Measurements from ENCODE around the gene FIBCD1. TPM values are rescaled to one million over a fixed set of nuclear protein-coding genes. Genes with fewer than 3 reads are reported as not detected.

FIBCD1 gene
- total RNA-seq, 4 donors from 2014 or later: not detected

- intact Hi-C loops (cut with DNase I): no loop called here
- H3K4me1 ChIP-seq: peaks cover 0 to 2% (median 0%) of the 10 kb centered on the region in 3 donors
- no peak overlapping the region for H3K27ac ChIP-seq
- DNase-seq: no peak
- peaks cover 0 to 87% (median 0%) of the 10 kb centered on the region in 4 donors for H3K27me3 ChIP-seq
- WGBS, 2 donors: 70 to 77% methylated on average over 7 to 11 of the region's 25 CpGs
- TF ChIP-seq POLR2A (IDR thresholded peaks at IDR 0.05): no peak
- TF ChIP-seq, protein P1, sequence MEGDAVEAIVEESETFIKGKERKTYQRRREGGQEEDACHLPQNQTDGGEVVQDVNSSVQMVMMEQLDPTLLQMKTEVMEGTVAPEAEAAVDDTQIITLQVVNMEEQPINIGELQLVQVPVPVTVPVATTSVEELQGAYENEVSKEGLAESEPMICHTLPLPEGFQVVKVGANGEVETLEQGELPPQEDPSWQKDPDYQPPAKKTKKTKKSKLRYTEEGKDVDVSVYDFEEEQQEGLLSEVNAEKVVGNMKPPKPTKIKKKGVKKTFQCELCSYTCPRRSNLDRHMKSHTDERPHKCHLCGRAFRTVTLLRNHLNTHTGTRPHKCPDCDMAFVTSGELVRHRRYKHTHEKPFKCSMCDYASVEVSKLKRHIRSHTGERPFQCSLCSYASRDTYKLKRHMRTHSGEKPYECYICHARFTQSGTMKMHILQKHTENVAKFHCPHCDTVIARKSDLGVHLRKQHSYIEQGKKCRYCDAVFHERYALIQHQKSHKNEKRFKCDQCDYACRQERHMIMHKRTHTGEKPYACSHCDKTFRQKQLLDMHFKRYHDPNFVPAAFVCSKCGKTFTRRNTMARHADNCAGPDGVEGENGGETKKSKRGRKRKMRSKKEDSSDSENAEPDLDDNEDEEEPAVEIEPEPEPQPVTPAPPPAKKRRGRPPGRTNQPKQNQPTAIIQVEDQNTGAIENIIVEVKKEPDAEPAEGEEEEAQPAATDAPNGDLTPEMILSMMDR (IDR thresholded peaks at IDR 0.05): no peak
- H3K4me3 ChIP-seq: no peak overlapping the region
- H3K9me3 ChIP-seq: no peaks in the 10 kb centered on the region
- H3K36me3 ChIP-seq: no peaks in the 10 kb centered on the region
Measured at GRCh38 chr9:130903194-130904069, 35.6 kb downstream of the FIBCD1 start.

- no peaks in the 10 kb centered on the region for H3K36me3 ChIP-seq
- H3K27ac ChIP-seq: no peak overlapping the region
- 76 to 85% methylated on average over 4 to 12 of the region's 27 CpGs for WGBS, 2 donors
- intact Hi-C loops (cut with DNase I): no loop called here
- peaks cover 0 to 92% (median 0%) of the 10 kb centered on the region in 4 donors for H3K27me3 ChIP-seq
- no peak for TF ChIP-seq POLR2A (IDR thresholded peaks at IDR 0.05)
- TF ChIP-seq, protein P1 (IDR thresholded peaks at IDR 0.05): no peak
- DNase-seq: no peak
- no peak overlapping the region for H3K4me3 ChIP-seq
- H3K4me1 ChIP-seq: peaks cover 4 to 11% (median 5%) of the 10 kb centered on the region in 3 donors
- no peaks in the 10 kb centered on the region for H3K9me3 ChIP-seq
Measured at GRCh38 chr9:130902204-130903185, 36.6 kb downstream of the FIBCD1 start.

DNA sequence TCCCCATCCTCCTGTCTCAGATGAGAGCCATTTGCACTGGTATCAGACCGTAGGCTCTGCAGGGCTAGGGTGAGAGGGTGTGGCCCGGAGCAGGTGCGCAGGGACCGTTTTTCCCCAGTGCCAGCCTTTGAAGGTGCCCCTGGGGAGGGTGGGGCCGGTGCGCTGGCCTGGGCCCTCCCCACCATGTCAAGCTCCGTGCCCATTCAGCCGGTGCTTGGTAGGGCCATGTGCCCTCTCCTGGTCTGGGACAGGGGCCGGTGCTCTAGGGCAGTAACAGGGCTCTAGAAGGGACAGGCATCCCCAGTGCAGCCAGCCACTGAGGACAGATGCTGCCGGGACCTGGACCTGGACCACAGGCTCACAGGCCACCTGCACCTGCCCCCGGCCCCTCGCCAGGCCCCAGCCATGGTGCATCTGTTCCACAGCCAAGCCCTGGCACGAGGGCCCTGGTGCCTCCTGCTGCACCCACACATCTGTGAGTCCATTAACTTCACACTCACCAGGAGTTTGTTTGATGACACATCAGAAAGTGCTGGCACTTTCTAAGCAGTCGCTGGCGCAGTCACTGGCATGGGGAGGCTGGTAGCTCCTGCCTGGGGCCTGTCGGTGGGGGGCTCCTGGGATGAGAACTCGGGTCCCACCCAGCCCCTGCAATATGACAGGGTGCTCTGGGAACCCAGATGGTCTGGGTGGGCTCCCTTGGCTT lies 37.4 kb downstream of the FIBCD1 start:
- Histone ChIP-seq H3K27me3 (peaks cover 0 to 94% (median 0%) of the 10 kb centered on the region in 4 donors), H3K4me1 (peaks cover 4 to 12% (median 5%) of the 10 kb centered on the region in 3 donors), H3K4me3 (no peak overlapping the region), H3K36me3 (no peaks in the 10 kb centered on the region), H3K27ac (no peak overlapping the region), H3K9me3 (no peaks in the 10 kb centered on the region)
- WGBS, 2 donors: 43% methylated on average over 1 of the region's 17 CpGs; no CpG with 5 or more reads in 1 of the 2 donors
- DNase-seq: no peak
- TF ChIP-seq POLR2A (IDR thresholded peaks at IDR 0.05): no peak
- TF ChIP-seq, protein P1 (IDR thresholded peaks at IDR 0.05): no peak
- intact Hi-C loops (cut with DNase I): no loop called here

- intact Hi-C loops (cut with DNase I): no loop called here
- Histone ChIP-seq H3K27me3 (peaks cover 0 to 96% (median 0%) of the 10 kb centered on the region in 4 donors), H3K36me3 (no peaks in the 10 kb centered on the region), H3K4me1 (peaks cover 4 to 12% (median 5%) of the 10 kb centered on the region in 3 donors), H3K4me3 (no peak overlapping the region), H3K9me3 (no peaks in the 10 kb centered on the region), H3K27ac (no peak overlapping the region)
- DNase-seq: no peak
- TF ChIP-seq, protein P1 (IDR thresholded peaks at IDR 0.05): no peak
- no peak for TF ChIP-seq POLR2A (IDR thresholded peaks at IDR 0.05)
- 69 to 71% methylated on average over 8 of the region's 17 CpGs for WGBS, 2 donors
Measured at GRCh38 chr9:130900701-130901497, 38.1 kb downstream of the FIBCD1 start.
